OCI-LY7 (cell line): ENCODE measurements around the gene CCT5. TPM values are rescaled to one million over a fixed set of nuclear protein-coding genes. Genes with fewer than 3 reads are reported as not detected.

ENCODE experiments used
- BruUV-seq: library from RNA; stranded (reverse); fragments of 400-500 nt; replicated peaks from 2 replicates; lab custom pipeline; 2021; lab: Mats Ljungman, UMichigan
- CTCF ChIA-PET: fragments of 300-600 bp; sonication (Branson Sonifier 250); formaldehyde crosslinking; loops from one replicate; lab custom pipeline; 2022; ENCODE audit warnings: antibody characterized with exemption; ENCODE audit not compliant: unreplicated experiment; lab: Charles Lee
- POLR2A ChIA-PET: fragments of 300-600 bp; sonication (Branson Sonifier 250); formaldehyde crosslinking; loops from one replicate; lab custom pipeline; 2022; ENCODE audit warnings: antibody characterized with exemption; lab: Charles Lee
- DNase-seq: peaks from one replicate; pipeline ENCODE4 v3.0.0-alpha.2; 2015; ENCODE audit warnings: low spot score
- H2AFZ ChIP-seq: fragments of 200-600 bp; sonication (generic), shearing (Covaris generic); 2 replicates; pipeline ENCODE4 v1.6.1; 2014; ENCODE audit warnings: mild to moderate bottlenecking, antibody characterized with exemption, low read length, moderate library complexity
- H3K27ac ChIP-seq: fragments of 200-600 bp; sonication (generic); 2 replicates; pipeline ENCODE4 v1.5.1; 2014; ENCODE audit warnings: mixed run types, low read depth, mild to moderate bottlenecking, moderate library complexity, low read length, inconsistent platforms; ENCODE audit not compliant: poor library complexity, severe bottlenecking
- H3K36me3 ChIP-seq: fragments of 200-600 bp; sonication (generic); 2 replicates; pipeline ENCODE4 v1.6.1; 2014; ENCODE audit warnings: mild to moderate bottlenecking, antibody characterized with exemption, low read length, moderate library complexity, mixed read lengths; ENCODE audit not compliant: insufficient read depth
- H3K4me1 ChIP-seq: fragments of 200-600 bp; sonication (generic); 2 replicates; pipeline ENCODE4 v1.5.1; 2014; ENCODE audit warnings: mild to moderate bottlenecking, low read length; ENCODE audit not compliant: insufficient read depth, poor library complexity, severe bottlenecking
- H3K4me2 ChIP-seq: fragments of 200-600 bp; sonication (generic); 2 replicates; pipeline ENCODE4 v1.6.1; 2014; ENCODE audit warnings: mild to moderate bottlenecking, low read length
- H3K4me3 ChIP-seq: fragments of 200-600 bp; sonication (generic); 2 replicates; pipeline ENCODE4 v1.5.1; 2014; ENCODE audit warnings: mild to moderate bottlenecking, low read depth, low read length; ENCODE audit not compliant: poor library complexity, severe bottlenecking
- H3K79me2 ChIP-seq: fragments of 200-600 bp; sonication (generic); 2 replicates; pipeline ENCODE4 v1.6.1; 2016; ENCODE audit warnings: low read depth, mild to moderate bottlenecking, low read length, moderate library complexity, mixed read lengths; ENCODE audit not compliant: insufficient read depth
- H3K9me2 ChIP-seq: fragments of 200-600 bp; sonication (generic); 2 replicates; pipeline ENCODE4 v1.6.1; 2016; ENCODE audit warnings: mild to moderate bottlenecking, low read length, mixed read lengths; ENCODE audit not compliant: insufficient read depth
- H3K9me3 ChIP-seq: fragments of 200-600 bp; sonication (generic); 2 replicates; pipeline ENCODE4 v1.6.1; 2014; ENCODE audit warnings: mild to moderate bottlenecking, mixed run types, low read length, mixed read lengths
- H4K20me1 ChIP-seq: fragments of 200-600 bp; sonication (generic); 2 replicates; pipeline ENCODE4 v1.6.1; 2014; ENCODE audit warnings: mild to moderate bottlenecking, antibody characterized with exemption, low read length, moderate library complexity, mixed read lengths; ENCODE audit not compliant: insufficient read depth
- EZH2phosphoT487 ChIP-seq: fragments of 200-600 bp; sonication (generic); IDR thresholded peaks from 2 replicates; pipeline ENCODE4 v1.6.1; 2018; ENCODE audit warnings: low read depth, borderline replicate concordance, mild to moderate bottlenecking, mixed run types, antibody characterized with exemption, low read length, moderate library complexity, mixed read lengths
- intact Hi-C: fragments of 100-400 bp; cut with micrococcal nuclease; formaldehyde crosslinking; loops from one replicate; pipeline ENCODE4 v1.10.0; 2022; ENCODE audit not compliant: unreplicated experiment
- total RNA-seq, 2 experiments: library from RNA; depleted of rRNA in 1 of 2; stranded (reverse); fragments of >200 nt in 1 of 2; shearing (Covaris generic) in 1 of 2; gene quantifications; 2 replicates each; pipeline ENCODE4 v1.2.3, GENCODE V29; 2014 to 2022
- TF ChIP-seq, protein P1 (sequence below): fragments of 200-600 bp; sonication (generic); conservative IDR thresholded peaks from 2 replicates; pipeline ENCODE4 v1.5.1; 2014; ENCODE audit warnings: mild to moderate bottlenecking, antibody characterized with exemption, low read length, moderate library complexity, mixed read lengths

Gene CCT5
- total RNA-seq, 2 experiments from 2014 or later, result 389 to 498 TPM

DNA sequence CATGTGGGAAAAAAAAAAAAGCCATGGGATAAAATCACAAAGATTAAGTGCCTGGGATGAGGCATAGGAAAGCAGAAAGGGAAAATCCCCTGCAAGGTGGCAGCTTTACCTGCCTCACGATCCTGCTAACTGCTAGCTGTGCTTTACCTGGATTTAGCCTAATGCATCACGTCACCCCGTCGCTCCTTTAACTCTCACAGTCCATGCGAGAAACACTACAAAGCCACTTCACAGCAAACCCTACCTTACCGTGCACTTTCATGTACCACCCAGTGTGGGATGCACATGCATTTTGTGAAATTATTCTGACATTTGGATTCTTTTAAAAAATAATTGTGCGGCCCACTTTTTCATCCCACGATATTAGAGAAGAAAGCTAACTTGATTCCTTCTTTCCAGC, 31.4 kb upstream of the CCT5 start:
- H2AFZ ChIP-seq, result no peak overlapping the region
- no peaks in the 10 kb centered on the region for H3K9me2 ChIP-seq
- CTCF ChIA-PET, result no interaction called here
- no peaks in the 10 kb centered on the region for H3K36me3 ChIP-seq
- intact Hi-C loops, result no loop called here
- H3K4me2 ChIP-seq, result no peak overlapping the region
- H3K27ac ChIP-seq, result no peak overlapping the region
- no peaks in the 10 kb centered on the region for H3K79me2 ChIP-seq
- H3K4me3 ChIP-seq, result no peak overlapping the region
- H4K20me1 ChIP-seq, result no peaks in the 10 kb centered on the region
- POLR2A ChIA-PET, result interaction anchor here (0.6 kb wide), 1 partner anchor 117 kb away, joined by 3 read pairs; no protein-coding TSS in a partner anchor
- no peaks in the 10 kb centered on the region for H3K4me1 ChIP-seq
- no peak for TF ChIP-seq EZH2phosphoT487
- TF ChIP-seq, protein P1, sequence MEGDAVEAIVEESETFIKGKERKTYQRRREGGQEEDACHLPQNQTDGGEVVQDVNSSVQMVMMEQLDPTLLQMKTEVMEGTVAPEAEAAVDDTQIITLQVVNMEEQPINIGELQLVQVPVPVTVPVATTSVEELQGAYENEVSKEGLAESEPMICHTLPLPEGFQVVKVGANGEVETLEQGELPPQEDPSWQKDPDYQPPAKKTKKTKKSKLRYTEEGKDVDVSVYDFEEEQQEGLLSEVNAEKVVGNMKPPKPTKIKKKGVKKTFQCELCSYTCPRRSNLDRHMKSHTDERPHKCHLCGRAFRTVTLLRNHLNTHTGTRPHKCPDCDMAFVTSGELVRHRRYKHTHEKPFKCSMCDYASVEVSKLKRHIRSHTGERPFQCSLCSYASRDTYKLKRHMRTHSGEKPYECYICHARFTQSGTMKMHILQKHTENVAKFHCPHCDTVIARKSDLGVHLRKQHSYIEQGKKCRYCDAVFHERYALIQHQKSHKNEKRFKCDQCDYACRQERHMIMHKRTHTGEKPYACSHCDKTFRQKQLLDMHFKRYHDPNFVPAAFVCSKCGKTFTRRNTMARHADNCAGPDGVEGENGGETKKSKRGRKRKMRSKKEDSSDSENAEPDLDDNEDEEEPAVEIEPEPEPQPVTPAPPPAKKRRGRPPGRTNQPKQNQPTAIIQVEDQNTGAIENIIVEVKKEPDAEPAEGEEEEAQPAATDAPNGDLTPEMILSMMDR, result no peak
- no TSS peak for BruUV-seq
- no peak for DNase-seq
- H3K9me3 ChIP-seq, result no peaks in the 10 kb centered on the region

DNA sequence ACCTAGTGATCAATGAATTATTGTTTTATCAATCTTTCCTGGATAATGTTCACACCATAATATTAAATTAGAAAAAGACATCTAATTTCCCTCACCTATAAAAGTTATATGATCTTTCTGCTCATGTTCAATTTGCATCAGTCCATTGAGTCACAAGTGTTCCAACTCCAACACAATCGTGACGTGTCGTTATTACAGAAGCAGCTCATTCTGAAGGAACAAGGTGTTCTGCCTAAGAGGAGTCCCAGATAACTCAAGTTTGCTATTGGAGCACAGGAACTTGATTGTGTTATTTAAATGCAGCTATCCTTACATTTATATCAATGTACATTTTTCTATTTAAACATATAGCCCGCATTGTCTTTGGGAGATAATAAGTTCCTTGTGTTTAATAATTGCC, 31.0 kb upstream of the CCT5 start:
- H3K4me1 ChIP-seq, result no peaks in the 10 kb centered on the region
- H4K20me1 ChIP-seq, result no peaks in the 10 kb centered on the region
- no peaks in the 10 kb centered on the region for H3K79me2 ChIP-seq
- H3K4me2 ChIP-seq, result no peak overlapping the region
- H3K4me3 ChIP-seq, result no peak overlapping the region
- TF ChIP-seq EZH2phosphoT487, result no peak
- TF ChIP-seq, protein P1, result no peak
- H3K36me3 ChIP-seq, result no peaks in the 10 kb centered on the region
- BruUV-seq, result no TSS peak
- CTCF ChIA-PET, result no interaction called here
- POLR2A ChIA-PET, result interaction anchor here (0.6 kb wide), 1 partner anchor 117 kb away, joined by 3 read pairs; no protein-coding TSS in a partner anchor
- no peak overlapping the region for H3K27ac ChIP-seq
- H3K9me2 ChIP-seq, result no peaks in the 10 kb centered on the region
- DNase-seq, result no peak
- intact Hi-C loops, result no loop called here
- no peak overlapping the region for H2AFZ ChIP-seq
- no peaks in the 10 kb centered on the region for H3K9me3 ChIP-seq

DNA sequence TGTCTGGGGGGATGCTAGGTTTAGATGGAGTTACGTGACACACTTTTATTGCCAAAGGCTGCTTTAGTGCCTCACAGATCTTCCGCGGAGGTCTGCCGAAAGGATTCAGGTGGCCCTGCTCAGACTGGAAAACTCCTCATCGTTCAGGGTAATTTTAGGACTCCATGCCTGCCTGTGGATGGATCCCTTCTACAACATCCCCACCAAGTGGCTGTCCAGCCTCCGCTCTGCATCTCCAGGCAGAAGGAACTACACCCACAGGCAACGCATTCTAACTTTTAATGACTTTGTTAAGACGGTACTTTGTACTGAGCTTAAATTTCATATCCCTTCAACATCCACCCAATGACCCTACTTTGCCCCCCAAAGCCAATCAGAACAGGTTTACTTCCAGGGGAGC, 29.8 kb upstream of the CCT5 start:
- Histone ChIP-seq H3K4me1 (no peaks in the 10 kb centered on the region), H3K9me3 (no peaks in the 10 kb centered on the region), H3K4me3 (no peak overlapping the region), H3K9me2 (no peaks in the 10 kb centered on the region), H2AFZ (no peak overlapping the region), H3K4me2 (no peak overlapping the region), H4K20me1 (no peaks in the 10 kb centered on the region), H3K79me2 (no peaks in the 10 kb centered on the region), H3K36me3 (no peaks in the 10 kb centered on the region), H3K27ac (no peak overlapping the region)
- CTCF ChIA-PET, result no interaction called here
- BruUV-seq, result no TSS peak
- no peak for DNase-seq
- POLR2A ChIA-PET, result no interaction called here
- intact Hi-C loops, result no loop called here
- TF ChIP-seq EZH2phosphoT487, result no peak
- TF ChIP-seq, protein P1, result no peak
